Neural crest cell (in vitro differentiated cells): ENCODE results near the gene HLA-A. TPM values are rescaled to one million over a fixed set of nuclear protein-coding genes. Genes with fewer than 3 reads are reported as not detected.

ENCODE experiments used
- DNase-seq: peaks from one replicate; pipeline ENCODE4 v3.0.0; 2021; ENCODE audit warnings: low read depth, mixed read lengths, low spot score
- H3K27ac Mint-ChIP-seq: one replicate; pipeline ENCODE4 v1.8.0; 2021; ENCODE audit warnings: mild to moderate bottlenecking, mixed read lengths; ENCODE audit not compliant: unreplicated experiment
- H3K27me3 Mint-ChIP-seq: 2 replicates; pipeline ENCODE4 v1.8.0; 2021; ENCODE audit warnings: low read depth, mild to moderate bottlenecking, mixed read lengths
- H3K36me3 Mint-ChIP-seq: 2 replicates; pipeline ENCODE4 v1.8.0; 2021; ENCODE audit warnings: low read depth, mild to moderate bottlenecking, mixed read lengths
- H3K4me1 Mint-ChIP-seq: 2 replicates; pipeline ENCODE4 v1.8.0; 2021; ENCODE audit warnings: mixed read lengths
- H3K4me3 Mint-ChIP-seq: one replicate; pipeline ENCODE4 v1.8.0; 2021; ENCODE audit warnings: mild to moderate bottlenecking, mixed read lengths
- H3K9me3 Mint-ChIP-seq: 2 replicates; pipeline ENCODE4 v1.8.0; 2021; ENCODE audit warnings: mixed read lengths
- total RNA-seq: library from RNA; stranded (reverse); gene quantifications from 2 replicates; pipeline ENCODE4 v1.2.1, GENCODE V29; 2021
- TF ChIP-seq, protein P1 (sequence below): fragments of 200-600 bp; sonication (generic); conservative IDR thresholded peaks from 2 replicates; pipeline ENCODE4 v1.5.0; 2021; ENCODE audit warnings: antibody characterized with exemption, mild to moderate bottlenecking

Gene HLA-A
- total RNA-seq, 1 donor from 2014 or later, result 131 TPM

DNA sequence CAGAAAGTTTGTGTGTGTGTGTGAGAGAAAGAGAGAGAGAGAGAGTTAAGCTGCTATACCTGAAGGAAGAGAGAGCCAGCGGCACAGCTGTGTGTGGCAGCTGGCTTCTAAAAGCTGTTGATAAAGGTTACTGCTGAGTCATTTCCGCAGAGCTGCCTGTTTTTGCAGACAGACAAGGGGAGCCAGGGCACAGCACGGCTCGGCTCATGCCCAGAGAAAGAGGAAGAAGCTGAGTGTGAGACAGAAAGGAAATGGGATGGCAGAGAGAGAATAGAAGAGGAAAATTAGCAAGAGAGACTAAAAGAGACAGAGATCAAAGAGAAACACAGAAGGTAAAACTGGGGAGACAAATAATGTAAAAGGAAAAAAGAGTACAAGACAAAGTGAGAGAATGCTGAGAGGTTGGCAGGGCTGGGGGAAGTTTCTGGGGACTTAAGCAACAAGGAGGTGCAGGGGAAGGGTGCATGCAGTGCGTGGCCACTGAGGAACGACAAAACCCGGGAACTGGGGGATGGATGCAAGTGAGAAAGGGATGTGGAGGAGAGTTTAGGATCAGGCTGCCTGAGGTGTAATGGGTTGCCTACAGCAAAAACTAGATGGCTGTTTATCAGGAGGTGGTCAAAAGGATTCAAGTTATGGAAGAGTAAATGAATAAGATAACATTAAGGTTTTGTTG is 22.7 kb downstream of the HLA-A start:
- Mint-ChIP-seq H3K27ac (peak overlapping the region; percentile 98), H3K4me3 (peak overlapping the region; percentile 75), H3K27me3 (no peaks in the 10 kb centered on the region), H3K9me3 (no peaks in the 10 kb centered on the region), H3K4me1 (peaks cover 36% of the 10 kb centered on the region), H3K36me3 (no peaks in the 10 kb centered on the region)
- DNase-seq, result no peak
- TF ChIP-seq, protein P1, sequence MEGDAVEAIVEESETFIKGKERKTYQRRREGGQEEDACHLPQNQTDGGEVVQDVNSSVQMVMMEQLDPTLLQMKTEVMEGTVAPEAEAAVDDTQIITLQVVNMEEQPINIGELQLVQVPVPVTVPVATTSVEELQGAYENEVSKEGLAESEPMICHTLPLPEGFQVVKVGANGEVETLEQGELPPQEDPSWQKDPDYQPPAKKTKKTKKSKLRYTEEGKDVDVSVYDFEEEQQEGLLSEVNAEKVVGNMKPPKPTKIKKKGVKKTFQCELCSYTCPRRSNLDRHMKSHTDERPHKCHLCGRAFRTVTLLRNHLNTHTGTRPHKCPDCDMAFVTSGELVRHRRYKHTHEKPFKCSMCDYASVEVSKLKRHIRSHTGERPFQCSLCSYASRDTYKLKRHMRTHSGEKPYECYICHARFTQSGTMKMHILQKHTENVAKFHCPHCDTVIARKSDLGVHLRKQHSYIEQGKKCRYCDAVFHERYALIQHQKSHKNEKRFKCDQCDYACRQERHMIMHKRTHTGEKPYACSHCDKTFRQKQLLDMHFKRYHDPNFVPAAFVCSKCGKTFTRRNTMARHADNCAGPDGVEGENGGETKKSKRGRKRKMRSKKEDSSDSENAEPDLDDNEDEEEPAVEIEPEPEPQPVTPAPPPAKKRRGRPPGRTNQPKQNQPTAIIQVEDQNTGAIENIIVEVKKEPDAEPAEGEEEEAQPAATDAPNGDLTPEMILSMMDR, result no peak

DNA sequence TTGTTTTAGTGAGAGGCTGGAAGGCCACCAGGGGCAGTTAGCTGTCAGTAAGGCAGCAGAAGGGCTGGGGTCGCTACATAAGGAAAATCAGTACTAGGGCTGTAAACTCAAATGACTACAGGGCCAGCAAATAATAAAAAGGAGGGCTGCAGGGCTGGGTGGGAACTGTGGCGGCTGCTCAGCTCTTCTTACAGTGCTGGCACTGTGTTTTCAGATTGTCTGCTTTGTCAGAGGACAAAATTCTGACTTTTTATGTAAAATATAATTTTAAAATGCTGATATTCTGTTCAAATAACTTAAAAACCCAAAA is 23.2 kb downstream of the HLA-A start:
- no peaks in the 10 kb centered on the region for H3K36me3 Mint-ChIP-seq

GRCh38 chr6:29965873-29966601 is 23.7 kb downstream of the HLA-A start:
- TF ChIP-seq, protein P1, result no peak
- no peaks in the 10 kb centered on the region for H3K36me3 Mint-ChIP-seq
- no peaks in the 10 kb centered on the region for H3K9me3 Mint-ChIP-seq
- peak overlapping the region; percentile 98 for H3K27ac Mint-ChIP-seq
- DNase-seq, result no peak
- H3K4me1 Mint-ChIP-seq, result peaks cover 36% of the 10 kb centered on the region
- H3K27me3 Mint-ChIP-seq, result no peaks in the 10 kb centered on the region
- H3K4me3 Mint-ChIP-seq, result peak overlapping the region; percentile 4

More for the DNA sequence above, 23.2 kb downstream of the HLA-A start:
- peaks cover 36% of the 10 kb centered on the region for H3K4me1 Mint-ChIP-seq
- DNase-seq, result no peak
- H3K4me3 Mint-ChIP-seq, result peak overlapping the region; percentile 75
- H3K27me3 Mint-ChIP-seq, result no peaks in the 10 kb centered on the region
- peak overlapping the region; percentile 98 for H3K27ac Mint-ChIP-seq
- TF ChIP-seq, protein P1, result no peak
- no peaks in the 10 kb centered on the region for H3K9me3 Mint-ChIP-seq

DNA sequence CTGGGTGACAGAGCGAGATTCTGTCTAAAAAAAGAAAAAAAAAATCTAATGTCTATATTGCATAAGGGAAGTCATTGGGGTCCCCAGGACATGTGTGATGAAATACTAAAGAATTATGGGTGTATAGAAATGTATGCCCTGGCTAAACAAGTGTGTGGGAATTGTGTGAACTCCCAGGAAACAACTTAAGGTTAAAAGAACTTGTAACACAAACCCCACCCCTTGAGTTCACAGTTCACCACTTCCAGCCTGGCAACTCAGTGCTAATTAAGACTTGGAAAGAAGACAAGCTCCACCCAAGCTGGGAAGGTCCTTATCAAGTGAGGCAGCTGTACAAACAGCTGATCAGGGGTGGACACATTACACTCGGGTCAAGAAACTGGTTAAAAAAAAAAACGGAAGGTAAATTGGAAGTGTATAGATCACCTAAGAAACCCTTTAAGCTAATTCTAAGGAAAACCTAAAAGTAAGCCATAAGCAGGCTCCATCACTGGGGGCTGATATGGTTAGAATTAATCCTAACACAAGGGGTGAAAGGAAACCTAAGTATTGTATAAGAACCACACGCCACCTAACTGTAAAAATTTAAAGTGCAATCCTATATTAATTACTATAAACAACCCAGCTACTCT is 25.2 kb downstream of the HLA-A start:
- no peaks in the 10 kb centered on the region for H3K9me3 Mint-ChIP-seq
- H3K36me3 Mint-ChIP-seq, result no peaks in the 10 kb centered on the region
- no peak overlapping the region for H3K4me3 Mint-ChIP-seq
- H3K4me1 Mint-ChIP-seq, result peaks cover 36% of the 10 kb centered on the region
- TF ChIP-seq, protein P1, result no peak
- peaks cover 9% of the 10 kb centered on the region for H3K27me3 Mint-ChIP-seq
- DNase-seq, result no peak
- no peak overlapping the region for H3K27ac Mint-ChIP-seq

DNA sequence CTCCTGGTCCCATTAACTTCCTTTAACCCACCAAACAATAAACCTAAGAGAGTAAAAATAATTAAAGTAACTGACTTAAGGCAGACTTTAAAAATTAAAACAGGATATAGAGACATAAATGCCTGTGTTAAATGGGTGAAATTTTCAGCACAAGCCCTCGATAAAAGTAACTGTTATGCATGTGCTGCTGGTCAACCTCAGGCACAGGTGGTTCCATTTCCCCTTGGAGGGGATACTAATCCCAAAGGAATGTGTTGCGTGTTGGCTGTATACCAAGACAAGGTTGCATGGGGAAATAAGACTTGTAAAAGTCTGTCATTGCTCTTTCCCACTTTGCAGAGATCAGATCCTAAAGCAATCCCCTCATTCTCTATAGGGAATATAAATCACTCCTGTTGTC is 25.8 kb downstream of the HLA-A start:
- TF ChIP-seq, protein P1, result no peak
- H3K4me1 Mint-ChIP-seq, result peaks cover 36% of the 10 kb centered on the region
- H3K36me3 Mint-ChIP-seq, result no peaks in the 10 kb centered on the region
- no peak for DNase-seq
- peaks cover 15% of the 10 kb centered on the region for H3K27me3 Mint-ChIP-seq
- no peak overlapping the region for H3K27ac Mint-ChIP-seq
- H3K9me3 Mint-ChIP-seq, result no peaks in the 10 kb centered on the region
- H3K4me3 Mint-ChIP-seq, result no peak overlapping the region
